Ureter (tissue), 1 donor: ENCODE results near the gene TROAP. TPM values are rescaled to one million over a fixed set of nuclear protein-coding genes. Genes with fewer than 3 reads are reported as not detected.
"Not testable (repeated sequence)": the region's sequence is repeated elsewhere in the genome, so short reads cannot be mapped to it uniquely, and the experiment has no call there.

ENCODE experiments used
- DNase-seq: peaks from one replicate; pipeline ENCODE4 v3.0.0-alpha.2; 2020; ENCODE audit warnings: low spot score
- total RNA-seq: library from RNA; stranded (reverse); gene quantifications from one replicate; pipeline ENCODE4 v1.2.4, GENCODE V29; 2023
- donor health status: DM: yes; HTN: yes; CAD: no.

TROAP gene, protein sequence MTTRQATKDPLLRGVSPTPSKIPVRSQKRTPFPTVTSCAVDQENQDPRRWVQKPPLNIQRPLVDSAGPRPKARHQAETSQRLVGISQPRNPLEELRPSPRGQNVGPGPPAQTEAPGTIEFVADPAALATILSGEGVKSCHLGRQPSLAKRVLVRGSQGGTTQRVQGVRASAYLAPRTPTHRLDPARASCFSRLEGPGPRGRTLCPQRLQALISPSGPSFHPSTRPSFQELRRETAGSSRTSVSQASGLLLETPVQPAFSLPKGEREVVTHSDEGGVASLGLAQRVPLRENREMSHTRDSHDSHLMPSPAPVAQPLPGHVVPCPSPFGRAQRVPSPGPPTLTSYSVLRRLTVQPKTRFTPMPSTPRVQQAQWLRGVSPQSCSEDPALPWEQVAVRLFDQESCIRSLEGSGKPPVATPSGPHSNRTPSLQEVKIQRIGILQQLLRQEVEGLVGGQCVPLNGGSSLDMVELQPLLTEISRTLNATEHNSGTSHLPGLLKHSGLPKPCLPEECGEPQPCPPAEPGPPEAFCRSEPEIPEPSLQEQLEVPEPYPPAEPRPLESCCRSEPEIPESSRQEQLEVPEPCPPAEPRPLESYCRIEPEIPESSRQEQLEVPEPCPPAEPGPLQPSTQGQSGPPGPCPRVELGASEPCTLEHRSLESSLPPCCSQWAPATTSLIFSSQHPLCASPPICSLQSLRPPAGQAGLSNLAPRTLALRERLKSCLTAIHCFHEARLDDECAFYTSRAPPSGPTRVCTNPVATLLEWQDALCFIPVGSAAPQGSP
- total RNA-seq, result 1.3 TPM

DNA sequence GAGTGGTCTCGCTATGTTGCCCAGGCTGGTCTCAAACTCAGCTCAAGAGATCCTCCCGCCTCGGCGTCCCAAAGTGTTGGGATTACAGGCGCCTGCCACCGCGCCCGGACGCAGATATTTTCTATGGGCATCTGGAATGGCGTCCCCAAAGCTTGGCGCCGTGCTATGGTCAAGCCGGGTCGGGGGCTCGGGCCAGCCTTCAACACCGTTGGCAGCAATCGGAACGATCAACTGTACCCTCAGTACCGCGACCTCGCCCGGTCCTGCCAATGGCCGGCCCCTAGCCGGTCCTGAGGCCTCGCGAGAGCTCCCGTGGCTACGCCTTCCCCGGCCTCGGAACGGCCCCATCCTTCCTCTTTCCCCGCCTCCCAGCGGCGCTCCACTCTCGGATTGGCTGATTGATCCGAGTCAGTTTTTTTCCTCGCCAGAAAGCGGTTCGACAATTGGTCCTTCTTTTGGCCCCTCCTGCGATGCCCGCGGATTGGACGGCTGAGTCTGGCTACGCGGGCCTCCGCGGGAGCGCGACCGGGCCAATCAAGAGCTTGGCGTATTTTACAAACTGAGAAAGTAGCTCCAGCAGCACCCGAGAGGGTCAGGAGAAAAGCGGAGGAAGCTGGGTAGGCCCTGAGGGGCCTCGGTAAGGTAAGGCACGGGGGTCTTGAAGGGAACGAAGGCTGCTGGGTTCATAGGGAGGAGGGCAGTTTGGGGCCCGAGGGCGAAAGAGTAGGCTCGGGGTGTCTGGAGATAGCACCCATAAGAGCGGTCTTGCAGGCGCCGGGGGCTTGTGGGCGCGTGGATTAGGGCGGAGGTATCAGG lies at the start of gene TROAP:
TSS of gene TROAP (plus strand) at position 548 of the 816 bp plus-strand sequence. CDS start 354 bp downstream, outside the sequence.
- peak; percentile 99 for DNase-seq

DNA sequence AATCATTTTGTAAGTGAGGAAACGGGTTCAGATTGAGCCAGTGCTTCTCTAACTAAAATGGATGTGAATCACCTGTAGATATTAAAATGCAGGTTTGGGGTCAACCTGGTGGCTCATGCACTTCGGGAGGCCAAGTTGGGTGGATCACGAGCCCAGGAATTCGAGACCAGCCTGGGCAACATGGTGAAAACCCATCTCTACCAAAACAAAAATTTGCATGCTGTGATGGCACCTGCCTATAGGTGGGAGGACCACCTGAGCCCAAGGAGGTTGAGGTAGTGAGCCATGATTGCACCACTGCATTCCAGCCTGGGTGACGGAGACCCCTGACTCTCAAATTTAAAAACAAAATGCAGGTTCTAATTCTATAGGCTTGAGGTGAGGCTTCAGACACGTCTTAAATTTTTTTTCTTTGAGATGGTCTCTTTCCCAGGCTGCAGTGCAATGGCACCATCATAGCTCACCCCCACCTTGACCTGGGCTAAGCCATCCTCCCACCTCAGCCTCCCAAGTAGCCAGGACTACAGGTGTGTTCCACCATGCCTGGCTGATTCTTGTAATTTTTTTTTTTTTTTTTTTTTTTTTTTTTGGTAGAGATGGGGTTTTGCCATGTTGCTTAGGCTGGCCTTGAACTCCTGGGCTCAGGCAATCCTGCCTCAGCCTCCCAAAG lies 49.2 kb upstream of the TROAP start:
- DNase-seq, result no peak

DNA sequence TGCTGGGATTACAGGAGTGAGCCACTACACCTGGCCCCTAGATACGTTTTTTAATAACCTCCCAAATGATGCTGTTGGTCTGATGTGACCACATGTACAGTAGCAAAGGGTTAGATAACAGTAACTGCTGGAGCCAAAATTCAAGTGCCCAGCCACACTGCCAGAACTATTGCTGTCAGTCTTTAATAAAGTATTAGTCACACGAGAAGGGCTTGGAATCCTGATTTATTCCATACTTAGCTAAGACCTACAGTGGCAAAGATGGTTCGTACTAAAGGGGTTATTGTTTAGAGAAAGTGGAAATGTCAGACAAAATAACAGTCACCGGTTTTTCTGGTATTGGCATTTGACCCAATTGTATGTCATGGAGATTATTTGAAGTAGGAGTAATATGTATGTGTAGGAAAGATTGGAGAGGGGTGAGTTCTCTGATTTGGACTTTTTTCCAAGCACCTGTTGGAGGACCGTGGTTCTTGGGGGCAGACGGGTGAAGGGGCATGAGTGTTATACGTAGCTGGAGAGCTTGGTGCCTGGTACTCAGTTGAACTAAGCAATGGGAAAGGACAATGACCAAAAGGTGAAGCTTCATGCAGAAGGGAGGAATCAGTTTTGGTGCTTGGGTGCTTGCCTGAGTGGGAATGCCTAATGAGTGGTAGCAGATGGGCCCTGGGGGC lies 48.5 kb upstream of the TROAP start:
- DNase-seq, result no peak

DNA sequence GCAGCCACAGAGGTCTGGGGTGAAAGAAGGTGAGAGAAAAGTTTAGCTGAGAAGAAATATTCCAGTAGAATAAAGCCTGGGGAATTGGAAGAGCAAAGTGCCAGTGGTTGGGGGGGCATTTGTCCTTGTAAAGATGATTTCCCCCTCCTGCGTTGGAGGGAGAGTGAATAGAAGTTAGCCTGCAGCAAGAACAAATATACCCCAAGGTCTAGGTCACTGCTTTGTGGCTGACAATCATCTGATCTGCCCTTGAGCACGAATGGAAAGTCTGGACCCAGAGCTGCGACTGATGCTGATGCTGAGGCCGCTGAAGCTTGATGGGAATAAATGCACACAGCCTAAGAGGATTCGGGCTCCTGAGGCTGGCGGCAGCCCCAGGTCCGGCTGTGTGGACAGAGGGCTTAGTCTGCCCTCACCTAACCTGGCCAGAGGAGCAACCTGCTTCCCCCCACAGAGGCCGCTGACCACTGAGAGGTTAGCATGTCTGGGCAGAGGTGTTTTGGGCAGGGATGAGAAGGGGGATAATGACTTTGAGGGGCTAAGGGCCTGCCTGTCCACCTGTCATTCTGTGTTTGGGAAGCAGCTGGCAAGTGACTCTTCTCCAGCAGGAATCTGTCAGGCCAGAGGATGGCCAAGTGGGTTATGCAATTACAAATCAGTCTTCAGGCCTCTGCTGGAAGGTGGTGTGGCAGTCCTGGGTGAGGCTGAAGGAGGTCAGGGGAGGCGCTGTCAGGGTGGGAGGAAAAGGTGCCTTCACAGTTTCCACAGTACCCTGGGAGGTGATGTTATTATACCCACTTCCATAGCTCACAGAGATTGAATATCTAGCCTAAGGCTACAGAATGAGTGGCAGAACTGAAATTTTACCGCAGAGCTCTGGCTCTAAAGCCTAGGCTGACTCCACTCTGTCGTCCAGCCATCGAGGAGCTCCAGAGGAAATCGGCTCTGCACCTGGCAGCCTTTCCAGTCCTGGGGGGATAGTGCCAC lies 46.5 kb upstream of the TROAP start:
- DNase-seq, result no peak

DNA sequence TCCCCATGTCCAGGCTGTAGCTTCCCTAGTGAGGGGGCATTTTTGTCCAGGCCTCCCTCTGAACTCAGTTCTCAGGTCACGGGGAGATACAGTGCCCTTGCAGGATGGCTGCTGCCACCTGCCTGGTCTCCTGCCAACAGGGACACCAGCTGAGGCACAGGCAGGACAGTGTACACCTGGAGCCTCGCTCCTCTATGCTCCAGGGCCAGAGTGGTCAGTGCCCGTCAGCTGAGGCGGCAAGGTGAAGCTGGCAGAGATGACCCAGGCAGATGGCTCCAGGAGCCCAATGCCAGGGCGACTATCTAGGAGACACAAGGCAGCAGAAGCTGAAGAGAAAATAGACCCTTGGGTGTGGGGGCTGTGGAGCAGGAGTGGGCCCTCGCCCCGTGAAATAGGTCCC lies 45.6 kb upstream of the TROAP start:
- no peak for DNase-seq

DNA sequence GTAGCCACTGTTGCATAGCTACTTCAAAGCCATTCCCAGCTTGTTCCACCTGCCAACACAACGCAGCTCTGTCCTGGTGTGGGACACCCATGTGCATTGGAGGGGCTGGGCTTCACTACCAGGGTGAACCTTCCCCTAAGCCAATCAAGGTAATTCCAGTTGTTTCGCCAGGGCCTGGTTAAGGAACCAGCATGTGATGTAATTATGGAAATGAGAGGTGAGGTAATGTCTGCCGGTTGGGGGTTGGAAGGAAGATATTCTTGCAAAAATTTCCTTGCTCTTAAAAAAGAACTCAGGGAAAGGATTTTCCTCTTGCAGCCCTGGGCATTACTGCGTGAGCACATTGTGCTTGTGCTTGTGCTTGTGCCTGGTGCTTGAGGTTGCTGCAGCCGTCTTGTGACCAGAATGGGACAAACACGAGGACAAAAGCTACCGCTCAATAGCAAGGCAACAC lies 43.3 kb upstream of the TROAP start:
- DNase-seq, result no peak

DNA sequence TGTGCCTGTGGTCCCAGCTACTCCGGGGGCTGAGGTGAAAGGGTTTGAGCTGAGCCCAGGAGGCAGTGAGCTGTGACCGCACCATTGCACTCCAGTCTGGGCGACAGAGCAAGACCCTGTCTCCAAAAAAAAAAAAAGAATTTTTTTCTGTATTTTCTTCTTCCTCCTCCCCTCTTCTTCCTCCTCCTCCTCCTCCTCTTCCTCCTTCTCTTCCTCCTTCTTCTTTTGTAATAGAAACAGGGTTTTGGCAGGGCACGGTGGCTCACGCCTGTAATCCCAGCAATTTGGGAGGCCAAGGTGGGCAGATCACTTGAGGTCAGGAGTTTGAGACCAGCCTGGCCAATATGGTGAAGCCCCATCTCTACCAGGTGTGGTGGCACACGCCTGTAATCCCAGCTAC lies 42.5 kb upstream of the TROAP start:
- DNase-seq, result not testable (repeated sequence)

DNA sequence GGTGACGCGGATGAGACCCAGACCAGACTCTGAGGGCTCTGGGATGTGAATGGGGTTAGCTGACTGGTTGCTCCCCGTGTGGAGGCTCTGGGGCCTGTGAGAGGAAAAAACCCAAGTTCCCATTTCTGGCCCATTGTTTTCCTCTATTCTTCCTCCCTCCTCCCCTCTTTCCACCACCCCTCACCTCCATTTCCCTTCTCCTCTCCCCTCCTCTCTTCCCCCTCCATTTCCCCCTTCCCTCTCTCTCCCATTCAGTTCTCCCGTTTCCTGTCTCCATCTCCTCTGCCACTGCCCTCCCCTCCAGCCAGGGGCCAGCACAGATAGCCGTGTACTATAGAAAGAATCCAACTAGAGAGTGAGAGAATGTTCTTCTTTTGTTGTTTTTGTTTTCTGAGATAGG lies 40.8 kb upstream of the TROAP start:
- DNase-seq, result no peak

DNA sequence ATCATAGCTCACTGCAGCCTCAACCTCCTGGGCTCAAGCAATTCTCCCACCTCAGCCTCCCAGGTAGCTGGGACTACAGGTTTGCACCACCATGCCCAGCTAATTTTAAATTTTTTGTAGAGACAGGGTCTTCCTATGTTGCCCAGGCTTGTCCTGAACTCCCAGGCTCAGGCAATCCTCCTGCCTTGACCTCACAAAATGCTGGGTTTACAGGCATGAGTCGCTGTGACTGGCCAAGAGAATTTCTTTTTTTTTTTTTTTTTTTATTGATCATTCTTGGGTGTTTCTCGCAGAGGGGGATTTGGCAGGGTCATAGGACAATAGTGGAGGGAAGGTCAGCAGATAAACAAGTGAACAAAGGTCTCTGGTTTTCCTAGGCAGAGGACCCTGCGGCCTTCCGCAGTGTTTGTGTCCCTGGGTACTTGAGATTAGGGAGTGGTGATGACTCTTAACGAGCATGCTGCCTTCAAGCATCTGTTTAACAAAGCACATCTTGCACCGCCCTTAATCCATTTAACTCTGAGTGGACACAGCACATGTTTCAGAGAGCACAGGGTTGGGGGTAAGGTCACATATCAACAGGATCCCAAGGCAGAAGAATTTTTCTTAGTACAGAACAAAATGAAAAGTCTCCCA lies 40.2 kb upstream of the TROAP start:
- DNase-seq, result not testable (repeated sequence)

DNA sequence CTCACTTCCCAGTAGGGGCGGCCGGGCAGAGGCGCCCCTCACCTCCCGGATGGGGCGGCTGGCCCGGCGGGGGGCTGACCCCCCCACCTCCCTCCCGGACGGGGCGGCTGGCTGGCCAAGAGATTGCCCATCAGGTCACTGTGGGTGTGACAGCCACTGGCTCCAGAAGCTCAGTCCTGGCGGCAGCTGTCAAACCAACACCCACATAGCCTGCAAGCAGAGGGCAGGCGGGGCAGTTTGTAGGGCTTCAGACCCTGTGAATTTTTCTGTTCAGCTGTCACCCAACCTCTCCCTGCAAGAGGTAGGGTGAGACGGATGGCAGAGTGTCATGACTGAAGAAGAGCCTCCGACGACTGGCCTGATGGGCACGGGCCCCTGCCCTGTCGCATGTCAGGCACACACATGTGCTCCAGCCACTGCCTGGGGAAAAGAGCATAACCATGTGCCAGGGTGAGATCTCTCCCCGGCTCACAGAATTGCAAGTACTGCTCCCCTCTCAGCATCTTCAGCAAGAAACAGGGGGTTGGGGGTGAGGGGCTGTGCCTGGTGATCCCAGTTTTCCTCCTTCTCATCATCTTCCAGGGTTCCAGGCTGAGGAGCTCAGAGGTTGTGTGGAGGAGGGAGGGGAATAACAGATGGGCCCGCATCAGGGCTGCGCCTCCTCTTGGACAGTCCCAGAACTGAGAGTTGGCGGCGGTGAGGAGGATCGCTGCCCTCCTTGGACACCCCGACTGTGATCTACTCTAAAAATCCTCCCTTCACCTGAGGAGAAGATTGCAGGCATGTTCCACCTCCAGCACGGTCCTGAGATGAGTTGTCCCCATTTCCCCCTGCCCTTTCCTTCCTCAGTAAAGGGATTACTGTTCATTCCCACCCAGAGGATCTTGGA lies 39.3 kb upstream of the TROAP start:
- DNase-seq, result no peak

DNA sequence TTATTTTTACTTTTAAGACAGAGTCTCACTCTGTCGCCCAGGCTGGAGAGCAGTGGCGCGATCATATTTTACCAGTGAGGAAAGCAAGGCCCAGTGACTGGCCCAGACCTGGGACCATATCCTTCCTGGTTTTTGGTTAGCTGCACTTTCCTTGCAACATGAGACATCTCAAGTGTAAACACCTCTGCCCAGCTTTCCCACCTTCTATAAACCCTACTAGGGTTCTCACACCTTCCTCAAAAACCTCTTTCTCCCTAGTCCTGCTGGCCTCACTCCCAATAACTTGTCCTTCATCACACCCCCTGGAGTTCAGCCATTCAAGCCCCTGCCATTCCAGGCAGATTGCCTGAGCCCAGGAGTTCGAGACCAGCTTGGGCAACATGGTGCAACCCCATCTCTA lies 38.4 kb upstream of the TROAP start:
- DNase-seq, result no peak

DNA sequence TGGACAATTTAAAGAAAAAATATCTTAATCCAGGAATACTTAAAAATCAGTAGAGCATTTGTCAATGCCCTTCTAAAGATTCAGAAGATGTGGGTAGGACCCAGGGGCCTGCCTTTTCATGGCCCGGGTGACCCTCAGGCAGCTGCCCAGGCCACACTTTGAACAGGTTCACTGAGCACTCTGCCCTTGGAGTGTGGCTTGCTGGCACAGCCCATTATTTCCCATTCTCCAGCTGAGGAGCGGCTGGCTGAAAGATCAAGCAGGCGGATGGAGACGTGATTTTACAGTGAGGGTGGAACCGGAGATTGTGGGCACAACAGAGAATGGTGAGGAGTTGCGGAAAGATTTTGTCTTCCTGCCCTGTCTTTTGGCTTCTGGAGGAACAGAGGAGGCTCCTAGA lies 35.2 kb upstream of the TROAP start:
- no peak for DNase-seq

DNA sequence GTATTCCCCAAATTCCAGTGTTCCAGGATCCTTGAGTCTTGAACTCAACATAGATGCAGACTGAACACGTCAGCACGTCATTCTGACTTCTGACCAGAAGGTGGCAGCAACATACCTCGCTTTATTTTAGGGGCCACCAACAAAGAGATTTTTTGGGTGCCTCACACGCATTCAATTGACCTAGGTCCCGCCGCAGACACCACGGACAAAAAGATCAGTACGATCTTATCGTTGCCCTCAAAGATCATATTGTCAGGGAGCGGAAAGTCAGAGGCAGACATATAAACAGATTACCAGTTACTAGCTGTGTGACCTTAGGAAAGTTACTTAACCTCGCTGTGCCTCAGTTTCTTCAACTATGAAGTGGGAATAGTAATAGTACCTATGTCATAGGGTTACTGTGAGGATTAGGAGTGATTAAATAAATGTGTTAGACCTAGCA lies 34.6 kb upstream of the TROAP start:
- DNase-seq, result no peak

DNA sequence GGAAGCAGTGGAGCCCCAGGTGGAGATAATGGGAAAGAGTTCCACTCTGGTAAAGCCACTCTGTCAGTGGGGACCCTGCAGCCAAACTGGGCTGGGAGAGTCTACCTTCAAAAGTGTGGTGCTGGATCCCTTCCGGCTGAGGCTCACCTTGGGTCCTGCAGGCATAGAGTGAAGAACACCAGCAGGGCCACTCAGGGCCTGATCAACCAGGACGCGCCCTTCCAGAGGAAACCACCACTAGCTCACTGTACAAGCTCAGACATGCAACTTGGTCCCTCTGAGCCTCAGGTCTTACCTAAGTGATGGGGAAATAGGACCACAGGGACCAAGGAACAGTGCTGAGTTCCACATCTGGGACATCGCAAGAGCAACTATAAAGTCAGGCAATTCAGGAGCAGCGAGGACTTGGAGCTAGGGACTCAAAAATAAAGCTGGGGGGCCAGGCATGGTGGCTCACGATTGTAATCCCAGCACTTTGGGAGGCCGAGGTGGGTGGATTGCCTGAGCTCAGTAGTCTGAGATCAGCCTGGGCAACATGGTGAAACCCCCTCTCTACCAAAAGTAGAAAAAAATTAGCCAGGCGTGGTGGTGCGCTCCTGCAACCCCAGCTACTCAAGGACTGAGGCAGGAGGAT lies 34.0 kb upstream of the TROAP start:
- no peak for DNase-seq

DNA sequence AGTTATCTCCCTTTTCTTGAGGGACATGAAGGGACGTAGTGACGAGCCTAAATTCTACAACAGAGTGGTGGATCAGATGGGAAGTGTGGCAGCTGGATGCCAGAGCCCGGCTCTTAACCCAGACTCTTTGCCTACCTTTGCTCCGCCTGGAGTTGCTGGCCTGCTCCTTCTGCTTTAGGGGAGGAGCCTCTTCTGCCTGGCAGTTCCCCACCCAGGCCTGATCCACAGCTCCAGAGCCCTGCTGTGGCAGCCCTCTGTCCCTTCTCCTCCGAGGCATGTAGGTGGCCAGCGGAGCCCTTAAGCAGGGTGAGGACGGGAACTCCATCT lies 30.4 kb upstream of the TROAP start:
- DNase-seq, result no peak

DNA sequence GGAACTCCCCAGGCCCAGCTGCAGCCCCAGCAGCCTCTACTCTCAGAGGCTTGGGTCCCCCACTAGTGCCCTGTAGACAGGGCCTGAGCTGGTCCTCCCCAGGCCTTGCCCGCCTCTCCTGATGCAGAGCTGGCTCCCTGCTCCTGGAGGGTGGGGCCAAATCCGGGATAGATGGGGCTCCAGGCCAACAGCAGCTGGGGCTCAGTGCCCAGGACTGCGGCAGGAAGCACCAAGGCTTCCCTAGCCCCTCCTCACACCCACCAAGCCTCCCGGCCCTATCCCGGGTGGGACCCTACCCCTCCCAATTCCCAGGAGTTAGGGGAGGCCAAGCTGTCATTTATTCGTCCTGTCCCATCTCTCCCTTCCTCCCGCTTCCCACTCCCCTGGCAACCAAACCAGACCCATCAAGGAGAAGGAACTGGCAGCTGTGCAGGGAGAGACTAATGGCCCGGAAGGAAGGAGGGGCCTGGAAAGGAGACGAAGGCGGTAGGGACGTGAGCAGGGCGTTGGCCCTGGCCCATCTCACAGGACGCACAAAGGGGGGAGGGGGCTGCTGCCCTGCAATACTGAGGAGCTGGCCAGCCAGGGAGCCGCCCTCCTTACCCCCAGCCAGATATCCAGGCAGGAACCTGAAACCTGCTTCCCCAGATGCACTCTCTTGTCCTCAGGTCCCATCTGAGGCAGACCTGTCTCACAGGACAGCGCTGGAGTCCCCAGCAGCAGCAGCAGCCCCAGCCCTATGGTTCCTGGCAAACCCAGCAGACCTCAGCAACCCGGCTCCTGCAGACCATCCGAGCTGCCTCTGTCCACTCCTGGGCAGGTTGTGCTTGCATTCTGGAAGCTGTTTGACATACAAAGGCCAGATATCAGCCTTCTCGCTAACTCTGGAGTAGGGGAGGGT lies 29.7 kb upstream of the TROAP start:
- DNase-seq, result no peak
